ENCODE measurements around the gene SYCP2. TPM values are rescaled to one million over a fixed set of nuclear protein-coding genes. Genes with fewer than 3 reads are reported as not detected.

Gene SYCP2
- total RNA-seq, 1 donor from 2014 or later = 1.9 TPM

GRCh38 chr20:59955131-59955796 is 21.8 kb upstream of the SYCP2 start:
- H3K36me3 ChIP-seq = peaks cover 10% of the 10 kb centered on the region
- DNase-seq (no peak), ATAC-seq (peak; percentile 71)
- no peak overlapping the region for H3K27ac ChIP-seq
- no peaks in the 10 kb centered on the region for H3K27me3 ChIP-seq
- H3K4me3 ChIP-seq = no peak overlapping the region
- peak; percentile 33 for TF ChIP-seq CTCF (IDR thresholded peaks at IDR 0.05)
- intact Hi-C loops (cut with DNase I) = no loop called here
- no peaks in the 10 kb centered on the region for H3K4me1 ChIP-seq
- H3K9me3 ChIP-seq = no peaks in the 10 kb centered on the region

GRCh38 chr20:59954718-59955117 is 21.3 kb upstream of the SYCP2 start:
- no peaks in the 10 kb centered on the region for H3K4me1 ChIP-seq
- ATAC-seq (no peak), DNase-seq (no peak)
- no peaks in the 10 kb centered on the region for H3K27me3 ChIP-seq
- TF ChIP-seq CTCF (IDR thresholded peaks at IDR 0.05) = no peak
- peaks cover 10% of the 10 kb centered on the region for H3K36me3 ChIP-seq
- H3K27ac ChIP-seq = no peak overlapping the region
- no peak overlapping the region for H3K4me3 ChIP-seq
- H3K9me3 ChIP-seq = no peaks in the 10 kb centered on the region
- intact Hi-C loops (cut with DNase I) = no loop called here

GRCh38 chr20:59949911-59950310 is 16.5 kb upstream of the SYCP2 start:
- intact Hi-C loops (cut with DNase I) = no loop called here
- ATAC-seq = no peak
- no peak for TF ChIP-seq CTCF (IDR thresholded peaks at IDR 0.05)

GRCh38 chr20:59948828-59949720 is 15.6 kb upstream of the SYCP2 start:
- H3K9me3 ChIP-seq = no peaks in the 10 kb centered on the region
- intact Hi-C loops (cut with DNase I) = no loop called here
- H3K27ac ChIP-seq = no peak overlapping the region
- ATAC-seq (peak; percentile 76), DNase-seq (no peak)
- H3K4me1 ChIP-seq = peaks cover 13% of the 10 kb centered on the region
- H3K27me3 ChIP-seq = no peaks in the 10 kb centered on the region
- peaks cover 24% of the 10 kb centered on the region for H3K36me3 ChIP-seq
- TF ChIP-seq CTCF (IDR thresholded peaks at IDR 0.05) = peak; percentile 66
- H3K4me3 ChIP-seq = no peak overlapping the region

More at GRCh38 chr20:59949911-59950310, 16.5 kb upstream of the SYCP2 start:
- Histone ChIP-seq H3K9me3 (no peaks in the 10 kb centered on the region), H3K36me3 (peaks cover 15% of the 10 kb centered on the region), H3K4me3 (no peak overlapping the region), H3K27me3 (no peaks in the 10 kb centered on the region), H3K27ac (no peak overlapping the region), H3K4me1 (peaks cover 11% of the 10 kb centered on the region)
- no peak for DNase-seq

GRCh38 chr20:59948212-59948611 is 14.8 kb upstream of the SYCP2 start:
- H3K27ac ChIP-seq = no peak overlapping the region
- H3K4me1 ChIP-seq = peaks cover 13% of the 10 kb centered on the region
- peaks cover 32% of the 10 kb centered on the region for H3K36me3 ChIP-seq
- H3K9me3 ChIP-seq = no peaks in the 10 kb centered on the region
- no peak for DNase-seq
- no peak overlapping the region for H3K4me3 ChIP-seq
- intact Hi-C loops (cut with DNase I) = no loop called here
- no peak for TF ChIP-seq CTCF (IDR thresholded peaks at IDR 0.05)
- H3K27me3 ChIP-seq = no peaks in the 10 kb centered on the region
- ATAC-seq = no peak
